Left renal pelvis (tissue), 4 donors: ENCODE results near the gene FLT3. TPM values are rescaled to one million over a fixed set of nuclear protein-coding genes. Genes with fewer than 3 reads are reported as not detected.
"Not testable (repeated sequence)": the region's sequence is repeated elsewhere in the genome, so short reads cannot be mapped to it uniquely, and the experiment has no call there.

Experiments used
- DNase-seq, 4 donors: peaks; one replicate each; pipeline ENCODE4 v3.0.0-alpha.2; 2013; ENCODE audit warnings: low read depth in 4 of 4, low spot score in 3 of 4
- polyA plus RNA-seq, 4 donors: library from polyadenylated mRNA; unstranded; fragments of 120-200 nt; gene quantifications; one replicate each; pipeline ENCODE4 v1.2.1, GENCODE V29; 2013; ENCODE audit not compliant: insufficient read length in 4 of 4

FLT3 gene
- polyA plus RNA-seq, 4 donors: 0.19 to 0.58 (median 0.27) TPM

GRCh38 chr13:28101886-28102285, 1.5 kb upstream of the FLT3 start:
- DNase-seq: not testable (repeated sequence)

GRCh38 chr13:28099396-28100149, 803 bp downstream of the FLT3 start:
- no peak for DNase-seq

GRCh38 chr13:28097503-28097902, 2.9 kb downstream of the FLT3 start:
- no peak for DNase-seq

GRCh38 chr13:28094306-28094705, 6.1 kb downstream of the FLT3 start:
- no peak for DNase-seq

DNA sequence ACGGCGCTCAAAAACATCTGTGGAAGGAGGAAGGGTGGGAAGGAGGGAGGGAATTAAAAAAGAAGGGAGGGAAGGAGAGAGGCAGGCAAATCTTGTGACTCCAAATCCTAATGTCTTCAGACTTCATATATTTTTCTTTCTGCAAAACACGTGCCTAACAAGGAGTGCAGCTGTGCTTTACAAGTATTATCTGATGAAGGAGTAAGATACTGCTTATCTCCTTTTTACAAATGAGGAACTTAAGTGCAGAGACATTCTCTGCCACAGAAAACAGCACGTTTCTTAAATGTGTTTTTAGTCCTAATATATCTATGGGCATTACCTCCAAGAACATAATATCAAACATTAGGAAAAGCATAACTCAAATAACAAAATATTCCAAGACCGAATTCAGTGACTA, 6.5 kb downstream of the FLT3 start:
- DNase-seq: no peak

GRCh38 chr13:28092431-28092830, 7.9 kb downstream of the FLT3 start:
- DNase-seq: no peak

DNA sequence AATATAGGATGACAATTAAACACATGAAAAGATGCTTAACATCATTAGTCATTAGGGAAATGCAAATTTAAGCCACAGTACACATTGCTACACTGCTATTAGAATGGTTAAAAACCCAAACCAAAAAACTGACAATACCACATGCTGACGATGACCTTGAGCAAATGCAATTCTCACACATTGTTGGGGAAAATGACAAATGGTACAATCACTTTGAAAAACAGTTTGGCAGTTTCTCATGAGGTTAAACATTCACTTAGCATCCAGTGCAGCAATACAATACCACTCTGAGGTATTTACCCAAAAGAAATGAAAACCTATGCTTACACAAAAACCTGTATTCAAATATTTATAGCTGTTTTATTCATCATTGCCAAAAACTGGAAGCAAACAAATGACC, 11.3 kb downstream of the FLT3 start:
- DNase-seq: no peak

DNA sequence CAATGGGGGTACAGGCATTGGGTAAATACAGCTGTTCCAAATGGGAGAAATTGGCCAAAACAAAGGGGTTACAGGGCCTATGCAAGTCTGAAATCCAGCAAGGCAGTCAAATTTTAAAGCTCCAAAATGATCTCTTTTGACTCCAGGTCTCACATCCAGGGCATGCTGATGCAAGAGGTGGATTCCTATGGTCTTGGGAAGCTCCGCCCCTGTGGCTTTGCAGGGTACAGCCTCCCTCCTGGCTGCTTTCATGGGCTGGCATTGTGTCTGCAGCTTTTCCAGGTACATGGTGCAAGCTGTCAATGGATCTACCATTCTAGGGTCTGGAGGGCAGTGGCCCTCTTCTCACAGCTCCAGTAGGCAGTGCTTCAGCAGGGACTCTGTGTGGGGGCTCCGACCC, 22.6 kb downstream of the FLT3 start:
- not testable (repeated sequence) for DNase-seq

DNA sequence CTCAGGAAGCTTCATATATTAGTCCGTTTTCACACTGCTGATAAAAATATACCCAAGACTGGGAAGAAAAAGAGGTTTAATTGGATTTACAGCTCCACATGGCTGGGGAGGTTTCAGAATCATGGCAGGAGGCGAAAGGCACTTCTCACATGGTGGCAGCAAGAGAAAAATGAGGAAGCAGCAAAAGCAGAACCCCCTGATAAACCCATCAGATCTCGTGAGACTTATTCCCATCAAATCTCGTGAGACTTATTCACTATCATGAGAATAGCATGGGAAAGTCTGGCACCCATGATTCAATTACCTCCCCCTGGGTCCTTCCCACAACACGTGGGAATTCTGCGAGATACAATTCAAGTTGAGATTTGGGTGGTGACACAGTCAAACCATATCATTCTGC, 23.1 kb downstream of the FLT3 start:
- DNase-seq: no peak

GRCh38 chr13:28071424-28071823, 29.0 kb downstream of the FLT3 start:
- no peak for DNase-seq

DNA sequence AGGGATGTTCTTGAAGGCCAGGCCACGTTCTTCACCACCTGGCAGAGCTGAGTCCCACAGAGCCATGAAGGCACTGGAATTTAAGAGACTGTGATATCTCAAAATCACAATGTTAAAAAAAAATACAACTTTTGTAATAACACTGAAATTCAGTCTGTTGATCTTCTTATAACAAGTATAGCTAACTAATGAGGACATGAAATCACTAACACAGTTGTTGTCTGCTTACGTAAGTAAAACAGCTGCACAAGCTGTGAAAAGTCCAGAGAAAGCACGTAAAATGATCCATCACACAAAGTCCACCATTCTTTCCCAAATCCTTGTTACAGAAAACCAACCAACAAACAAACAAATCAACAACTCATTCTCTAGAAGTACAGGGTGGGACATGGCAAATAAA, 32.9 kb downstream of the FLT3 start:
- DNase-seq: no peak

DNA sequence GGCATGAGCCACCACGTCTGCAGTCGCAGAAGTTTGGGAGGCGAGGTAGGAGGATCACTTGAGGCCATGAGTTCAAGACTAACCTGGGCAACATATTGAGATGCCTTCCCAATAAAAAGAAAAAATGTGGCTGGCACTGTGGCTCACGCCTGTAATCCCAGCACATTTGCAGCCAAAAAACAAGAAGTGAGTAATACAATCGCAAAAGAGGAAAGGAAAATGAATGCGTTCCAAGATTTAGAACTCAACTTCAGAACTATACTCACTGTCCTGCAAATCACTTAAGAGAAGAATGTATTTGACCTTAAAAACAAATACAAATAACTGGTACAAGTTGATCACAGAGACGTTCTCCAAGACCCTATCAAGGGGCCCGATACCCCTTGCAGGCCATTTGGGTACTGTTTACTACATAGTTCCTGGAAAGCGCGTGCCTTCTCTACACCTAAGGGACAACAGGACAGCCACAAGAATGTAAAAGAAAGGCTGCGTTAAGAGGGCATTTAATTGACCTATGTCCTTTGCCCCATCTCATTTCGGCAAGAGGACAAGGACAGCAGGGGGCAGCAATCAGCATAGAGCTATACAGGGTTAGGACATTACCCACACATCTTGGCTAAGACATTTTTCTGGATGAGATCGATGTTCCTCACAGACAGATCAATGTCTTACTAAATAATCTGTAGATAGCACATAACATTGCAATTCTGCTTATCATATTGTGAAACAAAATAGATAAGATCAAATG, 41.3 kb downstream of the FLT3 start:
- DNase-seq: no peak

- no peak for DNase-seq
Observed at GRCh38 chr13:28056970-28057712, 43.2 kb downstream of the FLT3 start.

DNA sequence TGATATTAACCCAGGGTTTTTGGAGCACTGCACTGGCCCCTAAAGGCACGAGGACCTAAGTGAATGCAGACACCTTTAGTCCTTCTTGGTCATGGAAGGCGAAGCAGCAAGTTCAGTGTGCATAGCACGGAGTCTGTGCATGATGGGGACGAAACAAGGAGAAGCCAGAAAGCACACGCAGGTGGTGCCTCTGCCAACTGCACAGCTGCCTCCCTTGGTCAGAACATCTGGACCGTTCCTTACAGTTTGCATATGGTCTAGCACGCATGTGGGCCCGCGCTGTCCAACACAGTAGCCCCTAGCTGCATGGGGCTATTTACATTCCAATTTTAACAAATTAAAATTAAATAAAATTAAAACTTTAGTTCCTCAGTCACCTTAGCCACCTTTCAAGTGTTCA, 44.0 kb downstream of the FLT3 start:
- no peak for DNase-seq

DNA sequence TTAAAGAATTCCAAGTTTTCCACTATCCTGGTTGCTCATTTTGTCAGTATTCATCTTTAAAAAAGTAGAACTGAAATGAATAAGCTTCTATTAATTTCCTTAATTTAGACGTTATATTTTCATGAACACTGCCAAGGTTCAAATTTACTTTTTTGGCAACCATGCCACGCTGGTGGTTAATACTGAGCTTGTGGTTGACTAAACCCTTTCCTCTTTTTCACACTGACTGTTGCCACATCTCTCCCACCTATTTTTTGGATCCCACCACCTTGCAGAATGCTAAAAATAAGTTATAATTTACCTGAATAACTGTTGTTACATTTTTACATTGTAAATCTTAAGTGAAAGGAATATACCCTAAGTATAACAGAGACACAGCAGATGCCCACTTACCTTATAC, 45.0 kb downstream of the FLT3 start:
- DNase-seq: no peak

DNA sequence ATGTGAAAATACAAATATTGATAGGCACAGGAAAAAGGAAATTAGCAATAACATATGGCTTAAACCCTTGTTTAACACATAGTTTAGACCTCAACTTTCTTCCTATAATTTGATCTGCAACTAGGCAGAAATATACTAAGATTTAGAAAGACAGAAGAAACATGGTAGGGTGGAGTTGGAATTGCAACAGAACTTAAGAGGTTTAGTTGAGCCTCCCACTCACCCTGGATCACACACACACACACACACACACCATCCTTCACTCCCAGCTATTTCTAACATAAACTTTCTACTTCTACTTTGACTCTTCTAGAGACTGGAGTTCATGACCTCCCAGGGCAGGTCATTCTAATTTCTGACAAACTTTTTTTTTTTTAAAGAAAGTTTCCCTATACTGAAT, 47.4 kb downstream of the FLT3 start:
- no peak for DNase-seq

GRCh38 chr13:28049880-28050875, 50.2 kb downstream of the FLT3 start:
- DNase-seq: no peak

DNA sequence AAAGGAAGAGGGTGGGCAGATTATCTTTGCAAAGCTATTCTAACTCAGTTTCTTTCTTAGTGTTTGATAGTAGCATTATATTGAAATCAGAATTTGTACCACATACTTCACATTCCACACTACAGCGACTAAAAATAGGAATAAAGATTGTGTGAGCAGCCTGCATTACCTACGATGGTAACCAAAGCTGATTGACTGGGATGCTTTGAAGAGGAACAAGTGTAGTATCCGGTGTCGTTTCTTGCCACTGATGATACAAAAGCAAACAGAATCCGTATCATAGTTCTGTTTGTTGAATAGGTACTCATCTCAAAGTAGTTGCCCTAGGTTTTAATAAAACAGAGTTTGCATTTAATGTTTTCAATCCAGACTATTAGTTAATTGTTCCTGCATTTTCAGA, 51.2 kb downstream of the FLT3 start:
- DNase-seq: no peak

DNA sequence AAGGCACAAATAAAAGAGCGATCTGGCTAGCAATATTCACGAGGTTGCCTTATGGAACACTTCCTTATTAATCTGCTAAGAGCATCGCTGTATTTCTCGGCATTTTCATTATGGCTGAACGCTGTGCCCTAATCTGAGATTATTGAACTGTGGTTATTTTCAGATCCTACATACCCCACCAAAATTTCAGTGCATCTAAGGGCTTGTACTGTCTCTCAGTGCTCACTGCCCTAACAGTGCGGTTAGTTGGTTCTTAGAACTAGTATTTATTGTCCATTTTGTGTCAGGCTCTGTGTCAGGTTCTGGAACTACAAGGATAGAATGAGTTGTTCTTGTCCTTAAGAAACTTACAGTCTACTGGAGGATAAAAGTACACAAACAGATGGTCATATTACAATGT, 51.6 kb downstream of the FLT3 start:
- DNase-seq: no peak

DNA sequence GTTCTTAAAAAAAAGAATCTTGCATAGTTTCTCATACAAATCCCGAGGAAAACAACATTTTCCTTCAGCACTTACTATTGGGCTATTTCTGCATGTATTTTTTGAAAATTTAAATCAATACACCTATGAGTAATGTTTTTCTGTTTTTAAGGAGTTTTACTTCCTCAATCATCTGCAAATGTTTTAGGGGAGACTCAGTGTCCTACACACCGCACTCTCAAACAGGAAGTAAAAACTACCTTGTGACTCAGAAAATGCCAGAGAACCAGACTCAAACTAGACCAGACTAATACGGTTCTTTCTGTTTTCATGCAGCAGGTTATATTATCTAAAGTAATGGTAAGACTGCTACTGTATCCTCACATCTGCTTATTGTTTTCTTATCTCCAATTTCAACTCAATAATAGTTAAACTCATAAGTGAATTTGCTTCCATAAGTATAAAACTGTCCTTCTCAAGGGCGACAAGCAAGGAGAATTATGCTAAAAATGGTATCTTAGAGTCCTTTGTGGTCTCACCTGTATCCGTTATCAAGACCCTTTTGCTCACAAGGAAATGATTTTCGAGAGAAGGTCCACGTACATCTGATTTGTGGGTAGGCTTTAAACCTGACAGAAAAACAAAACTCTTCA, 52.5 kb downstream of the FLT3 start:
- no peak for DNase-seq
